Measurements from ENCODE around the gene IL1R2.

Gene IL1R2

DNA sequence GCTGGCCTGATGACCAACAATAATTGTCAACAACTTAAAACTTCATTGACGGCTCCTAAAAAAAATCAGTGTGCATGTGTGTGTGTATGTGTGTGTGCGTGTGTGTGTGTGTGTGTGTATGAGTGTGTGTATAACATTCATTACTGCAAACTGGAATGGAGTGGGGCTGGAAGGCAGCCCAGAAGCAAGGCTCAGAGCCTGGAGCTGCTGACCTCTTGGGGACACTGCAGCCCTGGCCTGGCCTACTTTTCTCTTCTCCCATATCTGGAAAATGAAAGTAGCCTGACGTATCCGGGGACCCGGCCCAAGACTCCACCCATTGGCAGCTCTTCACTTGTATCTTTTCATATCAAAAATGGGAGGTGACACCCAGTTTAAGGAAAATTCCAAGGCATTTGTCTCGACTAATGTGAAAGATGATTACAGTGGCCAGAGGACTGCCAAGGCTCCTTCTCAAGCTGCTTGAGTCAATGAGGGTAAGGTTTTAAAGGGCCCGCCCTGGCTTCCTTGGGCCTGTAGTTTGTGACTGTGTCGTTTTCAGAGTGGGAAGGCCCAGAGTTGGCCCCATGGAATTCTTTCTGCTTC, 78.4 kb downstream of the IL1R2 start:
- DNase-seq (ENCODE audit: insufficient read length) (no peak), FAIRE-seq (no peak)
- TF ChIP-seq TAF1 (IDR thresholded peaks at IDR 0.05; ENCODE audit: borderline replicate concordance, low read depth, low read length) = no peak

- no peak for DNase-seq (ENCODE audit: insufficient read length)
- TF ChIP-seq TAF1 (IDR thresholded peaks at IDR 0.05; ENCODE audit: borderline replicate concordance, low read depth, low read length) = no peak
- no peak for FAIRE-seq
These were observed 81.0 kb downstream of the IL1R2 start for GRCh38 chr2:102072741-102073140.

DNA sequence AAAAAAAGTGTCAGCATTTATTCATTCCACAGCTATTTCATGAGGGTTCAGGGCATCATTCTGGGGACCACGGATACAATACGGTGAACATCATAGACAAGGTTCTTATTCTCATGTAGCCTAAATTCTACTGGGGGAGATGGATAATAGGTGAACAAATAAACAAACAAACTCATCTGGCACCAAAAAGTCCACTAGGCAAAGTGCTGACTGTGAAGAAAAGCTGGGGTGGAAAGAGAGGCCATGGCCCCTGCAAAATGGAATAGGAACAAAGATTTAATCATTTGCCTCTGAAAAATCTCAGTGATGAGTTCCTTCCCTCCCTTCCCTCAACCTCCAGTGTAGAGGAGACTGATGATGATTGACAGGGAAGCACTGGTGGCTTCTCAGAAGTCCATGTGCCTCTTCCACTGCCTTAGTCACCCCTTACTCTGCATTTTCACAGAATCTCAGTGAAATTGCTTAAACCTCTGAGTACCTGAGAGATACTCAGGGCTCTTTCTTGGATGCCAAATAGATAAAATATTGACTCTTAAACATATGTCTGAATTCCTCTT, 81.5 kb downstream of the IL1R2 start:
- TF ChIP-seq POLR2AphosphoS5 (IDR thresholded peaks at IDR 0.05; ENCODE audit: low read depth, low read length) = no peak
- TF ChIP-seq TAF1 (IDR thresholded peaks at IDR 0.05; ENCODE audit: borderline replicate concordance, low read depth, low read length) = no peak
- TF ChIP-seq POLR2A (IDR thresholded peaks at IDR 0.05; ENCODE audit: low read depth, low read length) = no peak
- no peak for FAIRE-seq
- DNase-seq (ENCODE audit: insufficient read length) = no peak

DNA sequence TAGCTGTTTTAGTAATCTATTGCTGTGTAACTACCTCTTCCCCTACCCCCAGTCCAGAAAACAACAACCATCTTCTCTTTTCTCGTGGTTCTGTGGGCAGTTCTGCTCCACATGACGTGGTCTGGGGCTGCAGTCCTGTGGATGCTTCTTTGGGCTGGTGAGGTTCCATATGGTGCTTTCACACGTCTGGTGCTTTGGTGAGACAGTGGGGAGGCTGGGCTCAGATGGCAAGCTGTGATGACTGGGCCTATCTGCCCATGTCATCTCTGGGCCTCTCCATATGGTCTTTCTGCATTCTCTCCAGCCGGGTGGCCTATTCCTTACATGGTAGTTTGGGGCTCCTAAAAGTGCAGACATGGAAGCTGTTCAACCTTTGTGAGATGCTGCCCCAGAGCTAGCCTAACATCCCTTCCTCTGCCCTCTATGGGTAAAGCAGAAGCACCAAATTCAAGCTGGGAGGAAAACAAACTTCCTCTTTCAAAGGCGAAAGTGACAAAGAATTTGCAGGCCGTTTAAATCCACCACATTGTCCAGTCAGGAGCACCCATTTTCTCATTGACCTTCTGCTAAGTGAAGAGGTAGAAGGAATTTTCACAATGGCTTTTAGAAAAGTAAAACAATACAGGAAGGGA, 82.5 kb downstream of the IL1R2 start:
- DNase-seq (ENCODE audit: insufficient read length) (no peak), FAIRE-seq (no peak)

DNA sequence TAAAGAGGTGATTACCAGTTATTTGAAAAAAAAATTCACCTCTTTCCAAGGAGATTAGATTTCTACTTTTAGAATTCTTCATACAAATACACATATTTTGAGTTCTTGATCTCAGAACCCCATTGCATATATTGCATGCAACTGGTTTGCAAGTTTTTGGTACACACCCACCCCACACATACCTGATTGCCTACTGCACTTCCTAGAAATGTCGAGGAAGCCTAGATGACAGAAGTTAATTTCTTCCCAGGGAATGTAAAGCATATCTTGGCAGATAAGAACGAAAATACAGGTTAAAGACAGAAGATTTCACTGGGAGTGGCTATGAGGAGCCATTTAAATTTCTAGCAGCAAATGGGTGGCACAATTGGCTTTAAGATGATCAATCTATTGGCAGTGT, 83.7 kb downstream of the IL1R2 start:
- no peak for FAIRE-seq
- DNase-seq (ENCODE audit: insufficient read length) = no peak
- no peak for TF ChIP-seq POLR2A (IDR thresholded peaks at IDR 0.05; ENCODE audit: low read depth, low read length)
- no peak for TF ChIP-seq POLR2AphosphoS5 (IDR thresholded peaks at IDR 0.05; ENCODE audit: low read depth, low read length)
- no peak for TF ChIP-seq TAF1 (IDR thresholded peaks at IDR 0.05; ENCODE audit: borderline replicate concordance, low read depth, low read length)

More for the DNA sequence above, 82.5 kb downstream of the IL1R2 start:
- TF ChIP-seq TAF1 (IDR thresholded peaks at IDR 0.05; ENCODE audit: borderline replicate concordance, low read depth, low read length) (no peak), POLR2AphosphoS5 (IDR thresholded peaks at IDR 0.05; ENCODE audit: low read depth, low read length) (no peak), POLR2A (IDR thresholded peaks at IDR 0.05; ENCODE audit: low read depth, low read length) (no peak)

GRCh38 chr2:102076512-102076911, 84.8 kb downstream of the IL1R2 start:
- no peak for FAIRE-seq
- no peak for TF ChIP-seq TAF1 (IDR thresholded peaks at IDR 0.05; ENCODE audit: borderline replicate concordance, low read depth, low read length)
- TF ChIP-seq POLR2A (IDR thresholded peaks at IDR 0.05; ENCODE audit: low read depth, low read length) = no peak
- no peak for TF ChIP-seq POLR2AphosphoS5 (IDR thresholded peaks at IDR 0.05; ENCODE audit: low read depth, low read length)
- DNase-seq (ENCODE audit: insufficient read length) = no peak

Measured in GM12892 (cell line).